HG02642 (cell line): Measurements from ENCODE around the gene CCR5.

Experiments used
- ATAC-seq: cut with Tn5 transposase; IDR thresholded peaks from one replicate; pipeline ENCODE4 v1.9.1; 2021; ENCODE audit warnings: mild to moderate bottlenecking; ENCODE audit not compliant: unreplicated experiment, poor library complexity

The CCR5 gene

GRCh38 chr3:46405301-46406019, 34.7 kb downstream of the CCR5 start:
- no peak for ATAC-seq

- no peak for ATAC-seq
Measured at GRCh38 chr3:46406443-46406787, 35.7 kb downstream of the CCR5 start.

- no peak for ATAC-seq
Measured at GRCh38 chr3:46406788-46407611, 36.3 kb downstream of the CCR5 start, which contains the start of the genes CCR5AS and CCRL2. Gene CCR5AS, minus strand, starts transcription at chr3:46407066. Gene CCRL2, plus strand, starts transcription at chr3:46407259. Its CDS starts 821 bp downstream, at chr3:46408080.

GRCh38 chr3:46407970-46408369, 37.2 kb downstream of the CCR5 start:
- no peak for ATAC-seq

- ATAC-seq, result no peak
Measured at GRCh38 chr3:46408853-46409252, 38.1 kb downstream of the CCR5 start.

- ATAC-seq, result no peak
Measured at GRCh38 chr3:46409739-46410489, 39.2 kb downstream of the CCR5 start.

- no peak for ATAC-seq
Measured at GRCh38 chr3:46410669-46411068, 39.9 kb downstream of the CCR5 start.

GRCh38 chr3:46411271-46411670, 40.5 kb downstream of the CCR5 start:
- no peak for ATAC-seq

GRCh38 chr3:46412786-46413298, 42.1 kb downstream of the CCR5 start:
- no peak for ATAC-seq

GRCh38 chr3:46413951-46414350, 43.2 kb downstream of the CCR5 start:
- ATAC-seq, result no peak

GRCh38 chr3:46414739-46415138, 44.0 kb downstream of the CCR5 start:
- no peak for ATAC-seq

- no peak for ATAC-seq
Measured at GRCh38 chr3:46416125-46416810, 45.5 kb downstream of the CCR5 start.

- no peak for ATAC-seq
Measured at GRCh38 chr3:46416811-46417510, 46.2 kb downstream of the CCR5 start.

- no peak for ATAC-seq
Measured at GRCh38 chr3:46417841-46418611, 47.3 kb downstream of the CCR5 start.

GRCh38 chr3:46419816-46420215, 49.1 kb downstream of the CCR5 start:
- ATAC-seq, result no peak

- no peak for ATAC-seq
Measured at GRCh38 chr3:46420931-46421330, 50.2 kb downstream of the CCR5 start.

- no peak for ATAC-seq
Measured at GRCh38 chr3:46422617-46423016, 51.9 kb downstream of the CCR5 start.

GRCh38 chr3:46423588-46423987, 52.8 kb downstream of the CCR5 start:
- ATAC-seq, result no peak
